B cell (primary cell): ENCODE results near the gene RASA3.

Experiments
- EZH2 ChIP-seq: IDR thresholded peaks from 2 replicates; pipeline ENCODE4 v1.6.1; 2012; ENCODE audit warnings: borderline replicate concordance, low read depth, mild to moderate bottlenecking, moderate library complexity, low read length; ENCODE audit not compliant: insufficient read depth, poor library complexity, severe bottlenecking
- TF ChIP-seq, protein P1 (sequence below): fragments of 200-600 bp; IDR thresholded peaks from one replicate; pipeline ENCODE4 v1.8.0; 2022; ENCODE audit warnings: antibody characterized with exemption, mild to moderate bottlenecking

DNA sequence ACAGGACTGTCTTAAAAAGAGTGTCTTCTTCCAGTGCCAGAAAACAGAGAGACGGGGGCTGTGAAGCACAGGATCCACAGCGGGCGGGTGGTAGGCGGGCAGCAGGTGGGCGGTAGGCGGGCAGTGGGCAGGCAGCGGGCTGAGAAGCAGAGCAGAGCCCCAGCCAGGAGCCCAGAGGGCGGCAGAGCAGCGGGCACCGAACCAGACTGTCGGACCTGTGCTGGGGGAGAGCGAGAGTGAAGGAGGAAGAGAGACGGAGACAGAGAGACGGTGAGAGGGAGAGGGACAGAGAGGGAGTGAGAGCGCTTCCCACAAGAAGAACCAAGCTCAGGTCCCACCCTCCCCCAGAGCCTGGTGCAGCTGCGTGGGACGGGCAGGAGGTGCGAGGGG, 30.3 kb downstream of the RASA3 start:
- TF ChIP-seq, protein P1, sequence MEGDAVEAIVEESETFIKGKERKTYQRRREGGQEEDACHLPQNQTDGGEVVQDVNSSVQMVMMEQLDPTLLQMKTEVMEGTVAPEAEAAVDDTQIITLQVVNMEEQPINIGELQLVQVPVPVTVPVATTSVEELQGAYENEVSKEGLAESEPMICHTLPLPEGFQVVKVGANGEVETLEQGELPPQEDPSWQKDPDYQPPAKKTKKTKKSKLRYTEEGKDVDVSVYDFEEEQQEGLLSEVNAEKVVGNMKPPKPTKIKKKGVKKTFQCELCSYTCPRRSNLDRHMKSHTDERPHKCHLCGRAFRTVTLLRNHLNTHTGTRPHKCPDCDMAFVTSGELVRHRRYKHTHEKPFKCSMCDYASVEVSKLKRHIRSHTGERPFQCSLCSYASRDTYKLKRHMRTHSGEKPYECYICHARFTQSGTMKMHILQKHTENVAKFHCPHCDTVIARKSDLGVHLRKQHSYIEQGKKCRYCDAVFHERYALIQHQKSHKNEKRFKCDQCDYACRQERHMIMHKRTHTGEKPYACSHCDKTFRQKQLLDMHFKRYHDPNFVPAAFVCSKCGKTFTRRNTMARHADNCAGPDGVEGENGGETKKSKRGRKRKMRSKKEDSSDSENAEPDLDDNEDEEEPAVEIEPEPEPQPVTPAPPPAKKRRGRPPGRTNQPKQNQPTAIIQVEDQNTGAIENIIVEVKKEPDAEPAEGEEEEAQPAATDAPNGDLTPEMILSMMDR: no peak
- TF ChIP-seq EZH2: no peak
